Endometrium (tissue), 2 donors: ENCODE results near the gene PPIL1.
"Not testable (repeated sequence)": the region's sequence is repeated elsewhere in the genome, so short reads cannot be mapped to it uniquely, and the experiment has no call there.

Experiments
- FAIRE-seq: peaks from 2 replicates; lab custom pipeline; 2012; peaks lifted over from hg19 to GRCh38; lab: Jason Lieb, UNC
- donor health status: control.
- donor health status: control.

PPIL1 gene

DNA sequence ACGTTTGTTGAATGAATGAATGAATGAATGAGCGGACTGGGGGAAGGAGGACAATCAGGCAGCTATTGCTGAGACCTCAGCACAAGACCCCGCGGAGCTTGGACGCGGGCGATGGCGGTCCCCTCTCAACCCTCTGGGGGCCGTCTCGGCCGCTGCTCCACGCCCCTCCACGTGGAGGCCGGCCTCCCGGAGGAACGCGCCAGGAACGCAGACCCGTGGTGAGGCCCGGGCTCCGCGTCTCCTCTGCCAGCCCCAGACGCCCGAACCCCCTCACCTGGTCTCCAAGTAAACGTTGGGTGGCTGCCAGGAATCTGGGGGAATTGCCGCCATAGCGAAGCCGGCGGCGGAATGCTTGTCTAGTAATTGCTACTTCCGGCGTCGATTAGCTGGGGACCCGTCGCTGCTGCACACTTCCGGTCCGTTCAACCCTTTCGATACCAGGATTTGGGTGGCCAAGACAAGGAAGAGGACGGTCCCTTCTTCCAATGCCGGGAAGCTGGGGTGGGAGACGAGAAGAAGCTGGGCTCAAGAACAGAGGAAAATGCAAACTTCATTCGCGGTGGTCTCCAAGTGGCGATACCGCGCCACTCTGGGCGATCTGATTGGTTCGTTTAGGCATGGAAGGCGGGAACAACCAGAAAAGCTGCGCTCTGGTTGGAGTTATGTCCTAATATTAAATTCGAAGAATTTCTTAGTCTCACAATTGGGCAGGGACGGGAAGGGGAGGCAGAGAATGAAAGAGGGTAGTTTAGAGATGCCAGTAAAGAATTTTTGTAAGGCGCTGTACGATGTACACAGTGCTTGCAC, at the start of gene PPIL1:
TSS of gene PPIL1 (minus strand) at position 361 of the 807 bp plus-strand sequence. CDS start at position 330, 31 bp downstream.
- FAIRE-seq: peak; percentile 33

GRCh38 chr6:36924131-36924530, 49.5 kb upstream of the PPIL1 start:
- FAIRE-seq: no peak

DNA sequence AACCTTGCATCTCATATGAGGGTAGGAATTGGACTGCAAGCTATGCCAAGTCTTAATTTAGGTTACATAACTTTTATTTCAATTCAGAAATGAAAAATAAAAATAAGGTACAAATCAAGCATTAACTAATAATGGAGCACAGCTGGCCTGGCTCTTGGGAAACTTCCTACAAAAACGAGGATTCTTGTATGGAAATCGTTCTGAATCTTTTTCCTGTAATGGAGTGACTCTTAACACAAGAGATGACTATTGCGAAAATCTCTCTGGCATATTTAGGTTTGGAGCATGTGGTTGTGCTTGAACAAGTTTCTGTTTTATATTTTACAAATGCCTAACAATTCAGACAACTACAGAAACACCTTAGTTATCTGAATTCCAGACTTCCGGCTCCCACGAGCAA, 45.9 kb upstream of the PPIL1 start:
- no peak for FAIRE-seq

DNA sequence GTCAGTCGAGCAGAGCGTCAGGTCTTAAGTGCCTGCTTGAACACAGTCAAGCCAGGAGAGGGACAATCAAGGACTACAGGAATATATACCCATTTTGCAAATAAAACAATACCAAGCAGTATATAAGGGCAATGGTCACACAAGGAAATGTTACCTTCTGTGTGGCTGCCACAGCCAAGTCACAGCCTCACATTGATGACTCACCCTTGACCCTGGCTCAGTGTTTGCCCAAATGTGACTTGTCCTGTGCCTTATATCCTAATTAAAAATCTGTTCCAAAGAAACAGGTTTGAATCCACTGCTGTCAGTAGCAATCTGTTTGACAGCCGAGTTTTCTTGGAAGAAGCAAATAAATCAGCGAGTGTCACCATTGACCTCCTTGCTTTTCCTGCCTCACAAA, 45.4 kb upstream of the PPIL1 start:
- no peak for FAIRE-seq

DNA sequence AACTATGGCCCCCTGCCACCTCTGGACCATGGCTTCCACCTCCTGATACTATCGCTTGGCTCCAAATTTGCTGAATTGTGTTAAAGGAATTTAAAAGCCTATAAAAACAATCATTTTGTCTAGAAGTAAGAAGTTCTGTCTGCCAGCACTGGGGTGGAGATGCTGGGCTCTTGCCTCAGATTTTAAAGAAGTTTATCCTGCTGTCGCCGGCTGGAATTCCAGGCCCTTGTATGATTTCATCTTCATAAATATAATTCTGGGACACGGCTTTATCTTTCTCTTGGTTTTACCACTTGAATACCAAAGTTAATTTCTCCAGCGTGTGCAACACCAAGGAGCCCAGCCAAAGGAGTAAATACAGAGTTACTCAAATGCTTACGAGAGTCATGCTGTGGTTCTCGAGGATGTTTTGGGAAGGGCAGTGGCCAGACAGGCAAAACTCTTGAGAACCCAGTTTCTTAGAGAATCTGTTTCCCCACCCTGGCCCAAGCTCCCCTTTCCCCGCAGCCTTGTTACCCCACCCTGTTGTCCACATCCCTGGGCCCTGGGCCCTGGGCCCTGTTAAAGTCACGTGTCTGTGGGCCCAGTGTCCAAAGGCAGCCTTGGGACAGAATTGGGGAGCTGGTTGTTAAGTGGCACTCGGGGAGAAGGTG, 43.1 kb upstream of the PPIL1 start:
- FAIRE-seq: peak; percentile 29

DNA sequence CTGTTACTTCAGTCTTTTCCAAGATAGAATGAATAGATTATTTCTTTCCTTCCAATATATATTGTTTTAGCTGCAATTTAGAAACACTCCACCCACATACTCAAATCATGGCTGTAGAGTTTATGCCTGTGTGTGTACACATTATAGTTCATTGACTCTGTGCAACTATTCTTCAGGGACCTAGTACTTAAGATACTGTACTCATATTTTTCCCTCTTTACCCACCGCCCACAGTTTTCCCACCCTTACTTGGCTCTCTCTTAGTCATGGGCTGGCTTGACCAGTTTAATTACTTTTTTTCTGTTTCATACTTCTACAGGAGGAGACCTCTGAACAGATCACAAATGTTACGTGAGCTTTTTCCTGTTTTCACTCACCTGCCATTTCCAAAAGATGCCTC, 41.5 kb upstream of the PPIL1 start:
- FAIRE-seq: no peak

- FAIRE-seq: no peak
Observed at GRCh38 chr6:36915599-36915998, 41.0 kb upstream of the PPIL1 start.

GRCh38 chr6:36914227-36914794, 39.7 kb upstream of the PPIL1 start:
- no peak for FAIRE-seq

DNA sequence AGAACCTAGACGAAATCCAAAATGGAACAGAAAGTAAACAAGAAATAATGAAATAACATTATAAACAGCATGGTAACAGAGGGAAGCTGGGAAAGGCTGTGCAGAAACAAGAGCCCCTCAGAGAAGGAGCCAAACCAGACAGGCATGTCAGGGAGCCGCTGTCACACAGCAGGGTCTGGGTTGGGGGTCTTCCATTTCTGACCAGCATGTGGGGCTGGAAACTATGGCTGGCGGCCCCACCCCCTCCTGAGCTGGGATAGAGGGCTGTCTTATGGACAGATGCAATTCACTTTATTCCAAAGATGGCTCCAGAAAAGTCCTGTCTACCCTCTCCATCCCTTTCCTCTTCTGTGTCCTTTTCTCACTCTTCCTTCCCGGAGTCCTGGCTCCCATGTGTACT, 38.5 kb upstream of the PPIL1 start:
- no peak for FAIRE-seq

DNA sequence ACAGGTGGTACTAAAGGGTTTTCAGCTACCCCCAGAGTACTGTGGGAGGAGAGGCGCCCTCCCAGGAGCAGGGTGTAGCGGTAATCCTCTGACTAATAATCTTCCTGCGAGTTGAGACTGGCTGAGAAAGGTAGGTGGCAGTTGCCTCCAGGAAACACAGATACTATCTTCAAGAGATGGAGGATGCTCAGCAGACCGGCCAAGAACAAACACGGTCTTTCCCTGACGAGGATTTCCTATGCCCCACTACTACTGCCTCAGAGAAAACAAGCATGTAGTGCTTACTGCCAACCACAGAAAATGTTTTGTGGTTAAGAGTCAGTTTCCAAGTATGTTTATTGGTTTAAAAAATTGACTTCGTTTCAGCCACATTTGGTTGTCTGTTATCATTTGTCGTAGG, 38.0 kb upstream of the PPIL1 start:
- FAIRE-seq: no peak

- FAIRE-seq: no peak
Observed at GRCh38 chr6:36912030-36912454, 37.4 kb upstream of the PPIL1 start.

GRCh38 chr6:36908747-36909146, 34.1 kb upstream of the PPIL1 start:
- no peak for FAIRE-seq

DNA sequence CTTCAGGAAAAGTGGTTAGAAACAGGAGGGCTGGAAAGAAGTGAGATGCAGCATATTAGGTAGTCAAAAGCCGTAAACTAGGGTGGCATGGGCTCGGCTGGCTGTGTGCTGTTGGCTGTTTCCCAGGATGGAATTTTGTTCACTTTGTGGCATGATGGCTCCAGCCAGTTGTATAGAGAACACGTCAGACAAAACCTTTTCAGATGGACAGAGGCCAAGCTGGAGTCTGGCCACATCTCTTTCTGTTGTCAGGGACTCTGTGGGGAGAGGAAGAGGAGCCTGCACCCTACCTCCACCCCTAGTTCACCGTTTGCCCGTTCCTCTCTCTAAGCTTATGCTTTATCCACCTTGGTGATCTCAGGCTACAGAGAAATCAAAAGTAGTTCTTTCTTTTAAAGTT, 33.2 kb upstream of the PPIL1 start:
- FAIRE-seq: no peak

GRCh38 chr6:36906539-36907325, 32.1 kb upstream of the PPIL1 start:
- FAIRE-seq: peak; percentile 21

DNA sequence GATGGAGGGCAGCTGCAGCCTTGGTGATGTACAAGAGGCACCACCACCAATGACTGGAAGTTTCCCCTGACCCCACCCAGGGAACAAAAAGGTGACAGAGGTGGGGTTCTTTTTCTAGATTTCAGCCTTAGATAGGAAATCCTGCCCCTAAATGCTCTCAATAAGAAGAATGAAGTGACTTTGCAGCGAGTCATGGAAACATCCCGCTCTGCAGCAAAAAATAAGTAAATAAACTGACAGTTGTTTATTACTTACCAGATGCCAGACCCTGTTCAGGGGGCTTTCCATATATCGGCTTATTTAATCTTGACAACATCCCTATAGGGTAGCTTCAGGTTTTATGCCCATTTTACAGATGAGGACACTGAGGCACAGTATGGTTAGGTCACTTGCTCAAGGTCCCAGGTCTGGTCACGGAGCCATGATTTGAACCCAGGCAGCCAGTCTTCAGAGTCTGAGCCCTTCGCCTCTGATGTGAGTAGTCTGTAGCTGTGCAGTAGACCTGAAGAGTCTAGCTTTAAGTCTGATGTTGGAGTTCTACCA, 30.3 kb upstream of the PPIL1 start:
- no peak for FAIRE-seq

DNA sequence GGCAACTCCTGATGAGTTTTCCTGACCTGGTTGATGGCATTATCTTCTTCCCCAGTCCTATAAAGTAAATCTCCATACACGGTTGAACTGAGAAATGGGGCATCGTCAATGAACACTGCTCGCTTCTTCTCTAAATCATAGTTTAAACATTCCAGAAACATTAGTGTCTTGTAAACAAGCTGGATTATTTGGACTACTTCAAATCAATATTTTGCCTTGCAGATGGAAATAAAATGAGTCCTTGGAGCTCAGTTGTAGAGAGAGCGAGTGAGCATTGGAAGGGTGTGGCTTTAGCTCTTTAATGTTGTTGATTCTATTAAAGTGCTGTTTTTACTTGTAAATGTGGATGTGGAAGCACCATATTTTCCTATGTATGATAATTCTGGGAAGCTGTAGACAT, 29.5 kb upstream of the PPIL1 start:
- peak; percentile 91 for FAIRE-seq

DNA sequence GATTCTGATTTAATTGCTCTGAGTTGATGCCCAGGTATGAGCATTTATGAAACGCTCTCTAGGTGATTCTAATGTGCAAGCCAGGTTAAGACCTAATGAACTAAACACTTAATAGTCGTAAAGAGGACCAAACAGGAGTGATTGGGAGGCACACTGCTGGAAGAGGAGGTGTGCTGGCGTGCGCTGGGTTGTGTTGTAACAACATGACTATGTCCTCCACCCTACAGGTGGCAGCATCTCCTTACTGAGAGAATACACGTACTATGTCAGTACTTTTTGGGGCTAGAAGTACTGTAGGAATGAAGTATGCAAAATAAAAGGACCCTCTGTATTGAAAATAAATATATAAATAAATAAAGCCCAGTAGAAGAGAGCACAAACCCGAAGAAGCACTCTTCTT, 23.0 kb upstream of the PPIL1 start:
- FAIRE-seq: no peak

DNA sequence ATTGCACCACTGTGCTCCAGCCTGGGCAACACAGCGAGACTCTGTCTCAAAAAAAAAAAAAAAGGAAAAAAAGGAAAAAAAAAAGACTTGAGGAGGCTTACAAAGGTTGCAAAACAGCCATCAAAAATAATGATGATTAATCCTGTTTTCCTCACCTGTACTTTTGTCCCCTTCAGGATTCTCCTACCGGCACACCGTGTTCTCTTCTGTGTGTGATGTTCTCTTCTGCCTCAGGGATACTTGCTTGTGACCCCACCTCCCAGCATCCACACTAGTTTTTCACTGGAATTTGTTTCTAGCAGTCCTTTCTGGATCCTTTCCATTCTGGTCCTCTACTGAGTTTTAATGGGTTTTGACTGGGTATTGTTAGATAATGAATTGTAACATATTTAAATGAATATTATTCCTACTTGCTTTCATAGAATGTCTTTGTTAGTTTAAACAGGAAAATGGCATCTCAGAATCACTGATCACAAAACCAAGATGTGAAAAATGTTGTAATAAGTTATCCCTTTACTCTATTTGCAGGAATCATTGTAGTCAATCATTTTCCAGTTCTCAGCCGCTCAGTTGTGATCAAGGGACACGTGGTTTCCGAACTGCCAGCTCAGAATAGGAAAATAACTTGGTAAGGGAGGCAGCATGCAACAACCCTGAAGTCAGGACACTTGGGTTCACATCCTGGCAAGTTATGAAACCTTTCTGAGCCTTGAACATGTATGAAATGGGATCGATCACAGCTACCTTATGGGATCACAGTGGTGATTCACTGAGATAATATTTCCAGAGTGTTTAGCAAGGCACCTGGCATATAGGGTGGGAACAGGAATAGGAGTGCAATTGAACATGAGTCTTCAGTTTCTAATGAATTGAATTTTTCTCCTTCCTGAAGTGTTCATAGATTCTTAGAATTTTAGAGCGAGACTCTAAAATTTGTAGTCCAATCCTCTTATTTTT, 19.7 kb upstream of the PPIL1 start:
- no peak for FAIRE-seq

DNA sequence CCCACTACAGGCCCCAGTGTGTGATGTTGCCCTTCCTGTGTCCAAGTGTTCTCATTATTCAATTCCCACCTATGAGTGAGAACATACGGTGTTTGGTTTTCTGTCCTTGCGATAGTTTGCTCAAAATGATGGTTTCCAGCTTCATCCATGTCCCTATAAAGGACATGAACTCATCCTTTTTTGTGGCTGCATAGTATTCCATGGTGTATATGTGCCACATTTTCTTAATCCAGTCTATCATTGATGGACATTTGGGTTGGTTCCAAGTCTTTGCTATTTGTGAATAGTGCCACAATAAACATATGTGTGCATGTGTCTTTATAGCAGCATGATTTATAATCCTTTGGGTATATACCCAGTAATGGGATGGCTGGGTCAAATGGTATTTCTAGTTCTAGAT, 16.6 kb upstream of the PPIL1 start:
- FAIRE-seq: not testable (repeated sequence)

DNA sequence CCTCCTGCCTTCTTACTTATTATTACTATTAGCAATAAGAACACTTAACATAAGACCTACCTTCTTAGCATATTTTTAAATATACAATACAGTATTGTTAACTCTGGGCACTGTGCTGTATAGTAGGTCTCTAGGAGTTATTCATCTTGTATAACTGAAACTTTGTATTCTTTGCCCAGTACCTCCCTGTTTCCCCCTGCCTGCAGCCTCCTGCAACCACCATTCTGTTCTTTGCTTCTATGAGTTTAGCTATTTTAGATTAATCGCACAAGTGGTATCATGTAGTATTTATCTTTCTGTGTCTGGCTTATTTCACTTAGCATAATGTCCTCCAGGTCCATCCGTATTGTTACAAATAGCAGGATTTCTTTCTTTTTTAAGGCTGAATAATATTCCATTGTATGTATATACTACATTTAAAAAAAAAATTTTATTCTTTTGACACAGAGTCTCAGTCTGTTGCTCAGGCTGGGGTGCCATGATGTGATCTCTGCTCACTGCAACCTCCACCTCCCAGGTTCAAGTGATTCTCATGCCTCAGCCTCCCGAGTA, 15.6 kb upstream of the PPIL1 start:
- no peak for FAIRE-seq
